Measurements from ENCODE around the gene DICER1.

DICER1 gene

DNA sequence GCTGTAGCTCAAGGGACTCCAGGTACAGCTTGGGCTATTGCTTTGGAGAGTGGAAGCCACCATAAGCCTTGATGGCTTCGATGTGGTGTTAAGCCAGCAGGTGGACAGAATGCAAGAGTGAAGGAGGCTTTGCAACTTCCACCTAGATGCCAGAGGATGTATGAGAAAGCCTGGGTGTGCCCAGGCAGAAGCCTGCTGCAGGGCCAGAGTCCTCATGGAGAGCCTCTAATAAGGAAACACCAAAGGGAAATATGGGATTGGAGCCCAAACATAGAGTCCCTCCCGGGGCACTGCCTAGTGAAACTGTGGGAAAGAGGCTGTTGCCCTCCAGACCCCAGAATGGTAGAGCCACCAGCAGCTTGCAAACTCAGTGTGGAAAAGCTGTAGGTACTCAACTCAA is 9.8 kb upstream of the DICER1 start:
- no peak overlapping the region for H3K27ac ChIP-seq (replicated peaks)
- no peak for DNase-seq (ENCODE audit: low read depth in 1 of 2, low spot score in 1 of 2)
- H3K4me3 ChIP-seq (replicated peaks; ENCODE audit: insufficient read depth, low read length), result no peak overlapping the region
- H3K27me3 ChIP-seq (ENCODE audit: insufficient read depth, poor library complexity, severe bottlenecking), result no peaks in the 10 kb centered on the region
- TF ChIP-seq, protein P1, sequence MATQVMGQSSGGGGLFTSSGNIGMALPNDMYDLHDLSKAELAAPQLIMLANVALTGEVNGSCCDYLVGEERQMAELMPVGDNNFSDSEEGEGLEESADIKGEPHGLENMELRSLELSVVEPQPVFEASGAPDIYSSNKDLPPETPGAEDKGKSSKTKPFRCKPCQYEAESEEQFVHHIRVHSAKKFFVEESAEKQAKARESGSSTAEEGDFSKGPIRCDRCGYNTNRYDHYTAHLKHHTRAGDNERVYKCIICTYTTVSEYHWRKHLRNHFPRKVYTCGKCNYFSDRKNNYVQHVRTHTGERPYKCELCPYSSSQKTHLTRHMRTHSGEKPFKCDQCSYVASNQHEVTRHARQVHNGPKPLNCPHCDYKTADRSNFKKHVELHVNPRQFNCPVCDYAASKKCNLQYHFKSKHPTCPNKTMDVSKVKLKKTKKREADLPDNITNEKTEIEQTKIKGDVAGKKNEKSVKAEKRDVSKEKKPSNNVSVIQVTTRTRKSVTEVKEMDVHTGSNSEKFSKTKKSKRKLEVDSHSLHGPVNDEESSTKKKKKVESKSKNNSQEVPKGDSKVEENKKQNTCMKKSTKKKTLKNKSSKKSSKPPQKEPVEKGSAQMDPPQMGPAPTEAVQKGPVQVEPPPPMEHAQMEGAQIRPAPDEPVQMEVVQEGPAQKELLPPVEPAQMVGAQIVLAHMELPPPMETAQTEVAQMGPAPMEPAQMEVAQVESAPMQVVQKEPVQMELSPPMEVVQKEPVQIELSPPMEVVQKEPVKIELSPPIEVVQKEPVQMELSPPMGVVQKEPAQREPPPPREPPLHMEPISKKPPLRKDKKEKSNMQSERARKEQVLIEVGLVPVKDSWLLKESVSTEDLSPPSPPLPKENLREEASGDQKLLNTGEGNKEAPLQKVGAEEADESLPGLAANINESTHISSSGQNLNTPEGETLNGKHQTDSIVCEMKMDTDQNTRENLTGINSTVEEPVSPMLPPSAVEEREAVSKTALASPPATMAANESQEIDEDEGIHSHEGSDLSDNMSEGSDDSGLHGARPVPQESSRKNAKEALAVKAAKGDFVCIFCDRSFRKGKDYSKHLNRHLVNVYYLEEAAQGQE (IDR thresholded peaks at IDR 0.05; ENCODE audit: insufficient replicate concordance, low read depth), result no peak
- TF ChIP-seq GABPA (IDR thresholded peaks at IDR 0.05; ENCODE audit: low read depth), result no peak
- TF ChIP-seq POLR2AphosphoS5 (IDR thresholded peaks at IDR 0.05; ENCODE audit: low read depth), result no peak
- TF ChIP-seq SPI1 (IDR thresholded peaks at IDR 0.05; ENCODE audit: borderline replicate concordance, low read depth), result no peak
- TF ChIP-seq, protein P2, sequence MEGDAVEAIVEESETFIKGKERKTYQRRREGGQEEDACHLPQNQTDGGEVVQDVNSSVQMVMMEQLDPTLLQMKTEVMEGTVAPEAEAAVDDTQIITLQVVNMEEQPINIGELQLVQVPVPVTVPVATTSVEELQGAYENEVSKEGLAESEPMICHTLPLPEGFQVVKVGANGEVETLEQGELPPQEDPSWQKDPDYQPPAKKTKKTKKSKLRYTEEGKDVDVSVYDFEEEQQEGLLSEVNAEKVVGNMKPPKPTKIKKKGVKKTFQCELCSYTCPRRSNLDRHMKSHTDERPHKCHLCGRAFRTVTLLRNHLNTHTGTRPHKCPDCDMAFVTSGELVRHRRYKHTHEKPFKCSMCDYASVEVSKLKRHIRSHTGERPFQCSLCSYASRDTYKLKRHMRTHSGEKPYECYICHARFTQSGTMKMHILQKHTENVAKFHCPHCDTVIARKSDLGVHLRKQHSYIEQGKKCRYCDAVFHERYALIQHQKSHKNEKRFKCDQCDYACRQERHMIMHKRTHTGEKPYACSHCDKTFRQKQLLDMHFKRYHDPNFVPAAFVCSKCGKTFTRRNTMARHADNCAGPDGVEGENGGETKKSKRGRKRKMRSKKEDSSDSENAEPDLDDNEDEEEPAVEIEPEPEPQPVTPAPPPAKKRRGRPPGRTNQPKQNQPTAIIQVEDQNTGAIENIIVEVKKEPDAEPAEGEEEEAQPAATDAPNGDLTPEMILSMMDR (IDR thresholded peaks at IDR 0.05; ENCODE audit: insufficient read depth, low read length), result no peak

DNA sequence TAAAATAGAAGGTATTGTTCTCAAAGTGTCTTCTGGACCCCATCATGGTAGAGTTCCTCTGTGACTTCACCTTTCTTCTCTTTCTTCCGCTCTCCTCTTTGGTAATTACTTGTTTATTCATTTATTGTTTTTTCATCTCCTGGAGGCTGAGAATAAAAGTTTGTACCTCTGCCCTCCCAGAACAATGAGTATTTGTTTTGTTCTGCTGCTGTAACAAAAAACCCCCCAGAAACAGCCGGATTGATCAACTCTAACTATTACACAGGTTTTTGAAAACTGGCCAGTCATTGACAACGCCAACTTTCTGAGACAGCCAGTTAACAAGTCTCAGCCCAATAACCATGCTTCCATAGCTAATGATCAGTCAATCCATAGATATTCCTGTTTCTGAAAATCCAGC is 8.2 kb upstream of the DICER1 start:
- Histone ChIP-seq H3K4me3 (replicated peaks; ENCODE audit: insufficient read depth, low read length) (no peak overlapping the region), H3K27me3 (ENCODE audit: insufficient read depth, poor library complexity, severe bottlenecking) (no peaks in the 10 kb centered on the region)
- TF ChIP-seq POLR2AphosphoS5 (IDR thresholded peaks at IDR 0.05; ENCODE audit: low read depth), result no peak
- TF ChIP-seq GABPA (IDR thresholded peaks at IDR 0.05; ENCODE audit: low read depth), result no peak
- TF ChIP-seq, protein P2 (IDR thresholded peaks at IDR 0.05; ENCODE audit: insufficient read depth, low read length), result no peak
- no peak for TF ChIP-seq SPI1 (IDR thresholded peaks at IDR 0.05; ENCODE audit: borderline replicate concordance, low read depth)
- TF ChIP-seq, protein P1 (IDR thresholded peaks at IDR 0.05; ENCODE audit: insufficient replicate concordance, low read depth), result no peak

DNA sequence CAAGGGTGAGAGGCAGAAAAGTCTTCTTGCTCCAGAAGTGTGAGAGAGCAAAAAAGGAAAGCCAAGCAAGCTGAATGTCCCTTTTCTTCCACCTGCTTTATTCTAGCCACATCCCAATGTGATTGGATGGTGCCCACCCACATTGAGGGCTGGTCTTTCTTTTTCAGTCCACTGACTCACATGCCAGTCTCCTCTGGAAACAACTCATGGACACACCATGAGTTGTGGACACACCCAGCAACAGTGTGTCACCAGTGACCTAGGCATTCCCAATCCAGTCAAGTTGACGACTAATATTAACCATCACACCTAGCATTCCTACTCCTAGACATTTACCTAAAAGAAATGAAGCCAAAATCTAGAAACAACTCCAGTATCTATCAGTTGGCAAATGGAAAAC is 7.2 kb upstream of the DICER1 start:
- H3K4me3 ChIP-seq (replicated peaks; ENCODE audit: insufficient read depth, low read length), result no peak overlapping the region
- H3K27ac ChIP-seq (replicated peaks), result no peak overlapping the region
- DNase-seq (ENCODE audit: low read depth in 1 of 2, low spot score in 1 of 2), result no peak
- TF ChIP-seq GABPA (IDR thresholded peaks at IDR 0.05; ENCODE audit: low read depth) (no peak), SPI1 (IDR thresholded peaks at IDR 0.05; ENCODE audit: borderline replicate concordance, low read depth) (no peak), POLR2AphosphoS5 (IDR thresholded peaks at IDR 0.05; ENCODE audit: low read depth) (no peak)
- TF ChIP-seq, protein P2 (IDR thresholded peaks at IDR 0.05; ENCODE audit: insufficient read depth, low read length), result no peak
- TF ChIP-seq, protein P1 (IDR thresholded peaks at IDR 0.05; ENCODE audit: insufficient replicate concordance, low read depth), result no peak
- H3K27me3 ChIP-seq (ENCODE audit: insufficient read depth, poor library complexity, severe bottlenecking), result no peaks in the 10 kb centered on the region

More for the DNA sequence above, 8.2 kb upstream of the DICER1 start:
- DNase-seq (ENCODE audit: low read depth in 1 of 2, low spot score in 1 of 2), result no peak
- no peak overlapping the region for H3K27ac ChIP-seq (replicated peaks)
